ENCODE data around the gene CYP3A5.

- TF ChIP-seq CTCF (conservative IDR thresholded peaks at IDR 0.05; ENCODE audit: low read depth, low read length) (no peak), EZH2phosphoT487 (IDR thresholded peaks at IDR 0.05; ENCODE audit: borderline replicate concordance, low read length) (no peak), EZH2 (IDR thresholded peaks at IDR 0.05; ENCODE audit: low read length, unreplicated experiment) (no peak)
Measured at GRCh38 chr7:99623702-99624447, 55.9 kb downstream of the CYP3A5 start.

All from PC-3 (cell line).